Pancreas (tissue), 10 donors: ENCODE results near the gene ACTN4. TPM values are rescaled to one million over a fixed set of nuclear protein-coding genes. Genes with fewer than 3 reads are reported as not detected.
"Not testable (repeated sequence)": the region's sequence is repeated elsewhere in the genome, so short reads cannot be mapped to it uniquely, and the experiment has no call there.

Experiments used
- ATAC-seq, 4 donors: fragments of 200-7000 bp; cut with Tn5 transposase; one replicate each; pipeline versions ENCODE4 v1.8.0 to v1.9.1; 2020; ENCODE audit warnings: mild to moderate bottlenecking in 4 of 4, moderate library complexity in 4 of 4
- DNase-seq, 6 donors: peaks; one replicate each; pipeline ENCODE4 v3.0.0-alpha.2; 2020
- FAIRE-seq: peaks from 2 replicates; lab custom pipeline; 2012; peaks lifted over from hg19 to GRCh38; lab: Jason Lieb, UNC
- H3K27ac ChIP-seq, 4 donors: fragments of 200-600 bp; sonication (generic); 1 replicate in 3 of 4; 2 replicates in 1 of 4; pipeline versions ENCODE4 v1.5.0 to v1.8.0; 2020
- H3K27me3 ChIP-seq, 4 donors: fragments of 200-600 bp; one replicate each; pipeline ENCODE4 v1.8.0; 2021
- H3K36me3 ChIP-seq, 3 donors: fragments of 200-600 bp; sonication (generic) in 1 of 3; one replicate each; pipeline versions ENCODE4 v1.5.0 to v1.8.0; 2020 to 2021
- H3K4me1 ChIP-seq, 3 donors: fragments of 200-600 bp; one replicate each; pipeline ENCODE4 v1.8.0; 2021
- H3K4me3 ChIP-seq, 4 donors: fragments of 200-600 bp; sonication (generic) in 2 of 4; one replicate each; pipeline versions ENCODE4 v1.5.0 to v1.8.0; 2020 to 2021
- H3K9me3 ChIP-seq, 4 donors: fragments of 200-600 bp; one replicate each; pipeline ENCODE4 v1.8.0; 2021
- CTCF ChIP-seq, 4 donors: fragments of 200-600 bp; sonication (generic) in 3 of 4; IDR thresholded peaks; one replicate each; pipeline versions ENCODE4 v1.5.0 to v1.8.0; 2021; ENCODE audit warnings: antibody characterized with exemption in 4 of 4
- WGBS, 2 donors: extraction: QIAGEN DNeasy Blood & Tissue Kit; methylation state at CpG; one replicate each; pipeline ENCODE4 v1.1.7; 2013; 5-methylcytosine and 5-hydroxymethylcytosine counted together
- intact Hi-C, 3 donors: fragments of 100-400 bp; cut with DNase I; formaldehyde crosslinking; loops; one replicate each; pipeline versions ENCODE4 v1.11.1 to v1.14.2; 2022
- polyA plus RNA-seq, 2 donors: library from polyadenylated mRNA; stranded (reverse); fragments of 200-250 nt; gene quantifications; one replicate each; pipeline ENCODE4 v1.2.3, GENCODE V29; 2013
- total RNA-seq, 6 donors: library from RNA; stranded (reverse); fragmentation: NEBNext Ultra II Directional in 4 of 6; extraction: Animal tissue kit (Norgen Biotek cat#: 25700) in 4 of 6; gene quantifications; one replicate each; pipeline versions ENCODE4 v1.2.1 to v1.2.4, GENCODE V29; 2021 to 2023
- donor health status: healthy with polysubstance abuse.
- donor health status: DM: no; HTN: no; CAD: no; lungs with moderate emphysema.
- donor health status: DM: no; HTN: no; CAD: no.
- donor health status: control.
- donor health status: control.
- donor health status: Bipolar disorder and iron deficiency.
- donor health status: DM: yes; HTN: yes; CAD: no.
- donor health status: DM: no; HTN: no; CAD: no.
- donor health status: DM: no; HTN: no; CAD: no.
- donor health status: DM: yes; HTN: yes; CAD: no.

ACTN4 gene
- total and polyA plus RNA-seq, 8 donors = 98.2 to 284 (median 187) TPM

- intact Hi-C loops = no loop called here
- H3K27ac ChIP-seq = no peak overlapping the region
- FAIRE-seq = no peak
- H3K27me3 ChIP-seq = no peaks in the 10 kb centered on the region
- H3K9me3 ChIP-seq = no peaks in the 10 kb centered on the region
- H3K4me3 ChIP-seq = no peak overlapping the region
- no peaks in the 10 kb centered on the region for H3K4me1 ChIP-seq
- ATAC-seq = no peak
- peaks cover 0 to 35% (median 29%) of the 10 kb centered on the region in 3 donors for H3K36me3 ChIP-seq
- no peak for DNase-seq
- WGBS, 2 donors = 92 to 97% methylated on average over 6 of the region's 6 CpGs
- no peak for TF ChIP-seq CTCF (IDR thresholded peaks at IDR 0.05)
These were observed 17.9 kb upstream of the ACTN4 start for GRCh38 chr19:38629568-38629967.

- H3K36me3 ChIP-seq = peaks cover 0 to 25% (median 13%) of the 10 kb centered on the region in 3 donors
- ATAC-seq, H3K9me3 ChIP-seq, DNase-seq, H3K27ac ChIP-seq, H3K4me3 ChIP-seq, H3K4me1 ChIP-seq, FAIRE-seq, H3K27me3 ChIP-seq: not testable (repeated sequence)
- WGBS, 2 donors = 79 to 81% methylated on average over 10 to 11 of the region's 11 CpGs
- intact Hi-C loops = loop anchor here in 1 of 3 donors (10.0 kb wide), 1 partner anchor 106 kb away; no protein-coding TSS in a partner anchor
These were observed 16.1 kb upstream of the ACTN4 start for GRCh38 chr19:38631301-38631700.

DNA sequence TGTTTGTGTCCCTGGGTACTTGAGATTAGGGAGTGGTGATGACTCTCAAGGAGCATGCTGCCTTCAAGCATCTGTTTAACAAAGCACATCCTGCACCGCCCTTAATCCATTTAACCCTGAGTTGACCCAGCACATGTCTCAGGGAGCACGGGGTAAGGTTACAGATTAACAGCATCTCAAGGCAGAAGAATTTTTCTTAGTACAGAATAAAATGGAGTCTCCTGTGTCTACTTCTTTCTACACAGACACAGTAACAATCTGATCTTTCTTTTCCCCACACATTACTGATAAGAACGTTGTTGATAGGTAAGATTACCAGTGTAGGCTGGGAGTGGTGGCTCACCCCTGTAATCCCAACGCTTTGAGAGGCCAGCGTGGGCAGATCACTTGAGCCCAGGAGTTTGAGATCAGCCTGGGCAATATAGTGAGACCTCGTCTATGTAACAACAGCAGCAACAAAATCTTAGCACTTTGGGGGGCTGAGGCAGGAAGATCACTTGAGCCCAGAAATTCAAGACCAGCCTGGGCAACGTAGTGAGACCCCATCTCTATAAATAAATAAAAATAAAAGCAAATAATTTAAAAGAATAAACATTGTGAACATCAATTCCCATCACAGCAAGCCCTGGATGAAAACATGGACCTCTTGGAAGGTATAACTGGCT, 15.5 kb upstream of the ACTN4 start:
- ATAC-seq, H3K4me1 ChIP-seq, FAIRE-seq, H3K9me3 ChIP-seq, H3K27ac ChIP-seq, DNase-seq, H3K4me3 ChIP-seq, H3K27me3 ChIP-seq: not testable (repeated sequence)
- peaks cover 0 to 18% (median 10%) of the 10 kb centered on the region in 3 donors for H3K36me3 ChIP-seq
- WGBS, 2 donors = 72 to 73% methylated on average over 7 of the region's 7 CpGs
- intact Hi-C loops = loop anchor here in 1 of 3 donors (10.0 kb wide), 1 partner anchor 107 kb away; no protein-coding TSS in a partner anchor

DNA sequence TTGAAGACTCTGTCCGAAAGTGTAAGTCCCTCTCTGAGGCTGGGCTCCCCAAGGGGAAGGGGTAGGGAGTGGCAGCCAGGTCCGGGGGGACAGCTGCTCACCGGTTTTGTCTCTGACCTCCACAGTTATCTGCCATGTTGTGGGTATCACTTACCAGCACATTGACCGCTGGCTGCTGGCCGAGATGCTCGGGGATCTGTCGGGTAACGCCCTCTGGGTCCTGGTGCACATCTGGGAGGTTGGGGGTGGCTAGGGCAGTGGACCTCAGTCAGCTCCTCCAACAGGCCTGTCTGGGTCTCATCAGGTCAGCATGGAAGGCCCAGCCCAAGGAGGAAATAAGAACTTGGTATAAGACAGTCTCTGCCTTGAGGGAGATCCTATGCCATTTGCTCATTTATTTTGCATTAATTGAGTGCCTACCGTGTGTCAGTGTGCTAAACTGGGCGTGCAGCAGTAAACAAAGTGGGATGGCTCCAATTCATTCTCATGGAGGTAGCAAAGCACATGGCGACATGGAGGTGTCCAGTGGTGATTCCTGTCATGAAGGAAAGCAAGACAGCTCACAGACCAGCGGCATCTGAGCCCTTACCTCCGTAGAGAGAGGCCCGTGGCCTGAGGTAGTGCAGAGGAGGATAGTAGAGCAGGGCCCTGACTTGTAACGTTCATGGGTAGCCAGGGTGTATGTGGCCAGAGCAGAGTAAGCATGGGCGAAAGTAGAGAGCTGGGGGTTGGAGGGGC, 14.8 kb upstream of the ACTN4 start:
- Histone ChIP-seq H3K4me3 (no peak overlapping the region), H3K9me3 (no peaks in the 10 kb centered on the region), H3K36me3 (peaks cover 0 to 14% (median 3%) of the 10 kb centered on the region in 3 donors), H3K27ac (no peak overlapping the region), H3K27me3 (no peaks in the 10 kb centered on the region), H3K4me1 (no peaks in the 10 kb centered on the region)
- ATAC-seq = no peak
- no peak for TF ChIP-seq CTCF (IDR thresholded peaks at IDR 0.05)
- 91 to 95% methylated on average over 16 of the region's 16 CpGs for WGBS, 2 donors
- DNase-seq = no peak
- intact Hi-C loops = loop anchor here in 1 of 3 donors (10.0 kb wide), 1 partner anchor 108 kb away; no protein-coding TSS in a partner anchor
- no peak for FAIRE-seq

GRCh38 chr19:38634757-38635482, 12.5 kb upstream of the ACTN4 start:
- no peak overlapping the region for H3K4me3 ChIP-seq
- peaks cover 0 to 5% (median 0%) of the 10 kb centered on the region in 3 donors for H3K36me3 ChIP-seq
- FAIRE-seq (no peak), DNase-seq (peak in 5 of 6 donors; percentile 56 to 92 (median 82)), ATAC-seq (peak; percentile 72 to 89 (median 80))
- WGBS, 2 donors = 62 to 66% methylated on average over 17 of the region's 17 CpGs
- no peaks in the 10 kb centered on the region for H3K27me3 ChIP-seq
- H3K9me3 ChIP-seq = no peaks in the 10 kb centered on the region
- intact Hi-C loops = loop anchor here in 1 of 3 donors (10.0 kb wide), 1 partner anchor 110 kb away; no protein-coding TSS in a partner anchor
- no peaks in the 10 kb centered on the region for H3K4me1 ChIP-seq
- TF ChIP-seq CTCF (IDR thresholded peaks at IDR 0.05) = peak; percentile 92 to 95 (median 95)
- H3K27ac ChIP-seq = no peak overlapping the region
